Islet of Langerhans (tissue), 1 donor: ENCODE measurements around the gene CLASP2.
"Not testable (repeated sequence)": the region's sequence is repeated elsewhere in the genome, so short reads cannot be mapped to it uniquely, and the experiment has no call there.

ENCODE experiments used
- FAIRE-seq: peaks from one replicate; lab custom pipeline; 2011; peaks lifted over from hg19 to GRCh38; lab: Jason Lieb, UNC

CLASP2 gene

GRCh38 chr3:33447958-33448357, 270.1 kb downstream of the CLASP2 start:
- no peak for FAIRE-seq

- not testable (repeated sequence) for FAIRE-seq
These were observed 270.8 kb downstream of the CLASP2 start for GRCh38 chr3:33447256-33447625.
